T-helper 1 cell treated with Interleukin-12 subunit alpha and Interleukin-12 subunit beta and Interleukin-4 antibody, amounts not matched to agents 30 ng/mL and 1 ng/mL, for 36 hours (primary cell): ENCODE data around the gene ATF6. TPM values are rescaled to one million over a fixed set of nuclear protein-coding genes. Genes with fewer than 3 reads are reported as not detected.
"Not testable (repeated sequence)": the region's sequence is repeated elsewhere in the genome, so short reads cannot be mapped to it uniquely, and the experiment has no call there.

ENCODE experiments used
- intact Hi-C: fragments of 100-400 bp; cut with micrococcal nuclease; formaldehyde crosslinking; loops from one replicate; pipeline ENCODE4 v1.15.1; 2024
- total RNA-seq: library from RNA; stranded (reverse); gene quantifications from 2 replicates; pipeline ENCODE4 v1.2.3, GENCODE V29; 2022

Gene ATF6
- total RNA-seq, 1 donor from 2014 or later, result 21.2 TPM

- intact Hi-C loops, result no loop called here
These were observed 11.1 kb downstream of the ATF6 start for GRCh38 chr1:161777261-161777660.

- intact Hi-C loops, result no loop called here
These were observed 12.4 kb downstream of the ATF6 start for GRCh38 chr1:161778522-161778921.

- intact Hi-C loops, result no loop called here
These were observed 13.3 kb downstream of the ATF6 start for GRCh38 chr1:161779393-161779792.

- intact Hi-C loops, result no loop called here
These were observed 15.9 kb downstream of the ATF6 start for GRCh38 chr1:161781995-161782394.

GRCh38 chr1:161782886-161783285 lies 16.8 kb downstream of the ATF6 start:
- intact Hi-C loops, result no loop called here

- intact Hi-C loops, result no loop called here
These were observed 18.8 kb downstream of the ATF6 start for GRCh38 chr1:161784968-161785367.

GRCh38 chr1:161787355-161787754 lies 21.2 kb downstream of the ATF6 start:
- intact Hi-C loops, result no loop called here

GRCh38 chr1:161790587-161791317 lies 24.6 kb downstream of the ATF6 start:
- intact Hi-C loops, result no loop called here

GRCh38 chr1:161791904-161792655 lies 26.0 kb downstream of the ATF6 start:
- intact Hi-C loops, result loop anchor here (1.0 to 2.0 kb wide), 7 partner anchors 25 to 707 kb away; partner anchors contain the start of gene ATF6

GRCh38 chr1:161792740-161793139 lies 26.6 kb downstream of the ATF6 start:
- intact Hi-C loops, result loop anchor here (1.0 to 2.0 kb wide), 7 partner anchors 26 to 707 kb away; partner anchors contain the start of gene ATF6

- intact Hi-C loops, result no loop called here
These were observed 33.7 kb downstream of the ATF6 start for GRCh38 chr1:161799792-161800191.

GRCh38 chr1:161801955-161802354 lies 35.8 kb downstream of the ATF6 start:
- intact Hi-C loops, result no loop called here

- intact Hi-C loops, result no loop called here
These were observed 37.1 kb downstream of the ATF6 start for GRCh38 chr1:161803181-161803580.

- intact Hi-C loops, result no loop called here
These were observed 39.5 kb downstream of the ATF6 start for GRCh38 chr1:161805399-161806197.

- intact Hi-C loops, result not testable (repeated sequence)
These were observed 43.1 kb downstream of the ATF6 start for GRCh38 chr1:161809202-161809601.

- intact Hi-C loops, result not testable (repeated sequence)
These were observed 43.5 kb downstream of the ATF6 start for GRCh38 chr1:161809656-161810055.

GRCh38 chr1:161810780-161811179 lies 44.7 kb downstream of the ATF6 start:
- intact Hi-C loops, result no loop called here

GRCh38 chr1:161816201-161816600 lies 50.1 kb downstream of the ATF6 start:
- intact Hi-C loops, result no loop called here

GRCh38 chr1:161817176-161817730 lies 51.1 kb downstream of the ATF6 start:
- intact Hi-C loops, result no loop called here

- intact Hi-C loops, result no loop called here
These were observed 54.8 kb downstream of the ATF6 start for GRCh38 chr1:161820914-161821313.

GRCh38 chr1:161824618-161825017 lies 58.5 kb downstream of the ATF6 start:
- intact Hi-C loops, result no loop called here
